H9 (cell line): ENCODE results near the gene CAPN5. TPM values are rescaled to one million over a fixed set of nuclear protein-coding genes. Genes with fewer than 3 reads are reported as not detected.

Experiments used
- DNase-seq: peaks from one replicate; pipeline ENCODE4 v3.0.0-alpha.2; 2017
- H2AFZ ChIP-seq: one replicate; pipeline ENCODE4 v1.6.1; 2013; ENCODE audit warnings: mild to moderate bottlenecking, low read length, control low read depth, moderate library complexity
- H2AK5ac ChIP-seq: 2 replicates; pipeline ENCODE4 v1.6.1; 2013; ENCODE audit warnings: low read length, control low read depth, mixed read lengths; ENCODE audit not compliant: insufficient read length
- H2BK120ac ChIP-seq: one replicate; pipeline ENCODE4 v1.6.1; 2013; ENCODE audit warnings: low read depth, mild to moderate bottlenecking, low read length, control low read depth, inconsistent platforms; ENCODE audit not compliant: poor library complexity, severe bottlenecking
- H2BK12ac ChIP-seq: 2 replicates; pipeline ENCODE4 v1.6.1; 2013; ENCODE audit warnings: low read length, control low read depth, mixed read lengths, low read depth; ENCODE audit not compliant: insufficient read length
- H2BK15ac ChIP-seq: 2 replicates; pipeline ENCODE4 v1.6.1; 2013; ENCODE audit warnings: low read depth, low read length, control low read depth
- H2BK20ac ChIP-seq: one replicate; pipeline ENCODE4 v1.6.1; 2013; ENCODE audit warnings: low read depth, mild to moderate bottlenecking, low read length, control low read depth, inconsistent platforms; ENCODE audit not compliant: poor library complexity, severe bottlenecking
- H2BK5ac ChIP-seq: 2 replicates; pipeline ENCODE4 v1.6.1; 2013; ENCODE audit warnings: low read length, control low read depth, mixed read lengths; ENCODE audit not compliant: insufficient read length
- H3K14ac ChIP-seq: 2 replicates; pipeline ENCODE4 v1.6.1; 2013; ENCODE audit warnings: low read length, control low read depth; ENCODE audit not compliant: insufficient read depth
- H3K18ac ChIP-seq: 2 replicates; pipeline ENCODE4 v1.6.1; 2013; ENCODE audit warnings: low read depth, mild to moderate bottlenecking, mixed read lengths, low read length, control low read depth; ENCODE audit not compliant: insufficient read length
- H3K23ac ChIP-seq: 2 replicates; pipeline ENCODE4 v1.6.1; 2013; ENCODE audit warnings: low read length, control low read depth, mixed read lengths, low read depth; ENCODE audit not compliant: insufficient read length
- H3K23me2 ChIP-seq: 2 replicates; pipeline ENCODE4 v1.6.1; 2013; ENCODE audit warnings: low read depth, mild to moderate bottlenecking, mixed read lengths, low read length, control low read depth; ENCODE audit not compliant: insufficient read length, poor library complexity, severe bottlenecking
- H3K27ac ChIP-seq: 2 replicates; pipeline ENCODE4 v1.5.1; 2013; ENCODE audit warnings: low read length, control low read depth, mixed read lengths, low read depth; ENCODE audit not compliant: insufficient read length
- H3K27me3 ChIP-seq: 2 replicates; pipeline ENCODE4 v1.6.1; 2013; ENCODE audit warnings: low read length, control low read depth, inconsistent platforms; ENCODE audit not compliant: insufficient read depth
- H3K4ac ChIP-seq: 2 replicates; pipeline ENCODE4 v1.6.1; 2013; ENCODE audit warnings: low read depth, mild to moderate bottlenecking, control low read depth, inconsistent platforms, low read length, moderate library complexity
- H3K4me1 ChIP-seq: 2 replicates; pipeline ENCODE4 v1.6.1; 2013; ENCODE audit warnings: low read length, control low read depth, inconsistent platforms; ENCODE audit not compliant: insufficient read depth
- H3K4me2 ChIP-seq: 2 replicates; pipeline ENCODE4 v1.6.1; 2013; ENCODE audit warnings: low read length, control low read depth, mixed read lengths; ENCODE audit not compliant: insufficient read length, insufficient read depth
- H3K56ac ChIP-seq: 2 replicates; pipeline ENCODE4 v1.6.1; 2013; ENCODE audit warnings: low read depth, mild to moderate bottlenecking, mixed read lengths, low read length, control low read depth; ENCODE audit not compliant: insufficient read length
- H3K79me1 ChIP-seq: 2 replicates; pipeline ENCODE4 v1.6.1; 2013; ENCODE audit warnings: low read depth, mild to moderate bottlenecking, moderate library complexity, low read length, control low read depth, inconsistent platforms; ENCODE audit not compliant: insufficient read depth, poor library complexity, severe bottlenecking
- H3K79me2 ChIP-seq: 2 replicates; pipeline ENCODE4 v1.6.1; 2013; ENCODE audit warnings: low read length, control low read depth, inconsistent platforms; ENCODE audit not compliant: insufficient read depth
- H3K9ac ChIP-seq: 2 replicates; pipeline ENCODE4 v1.6.1; 2013; ENCODE audit warnings: low read length, control low read depth, mixed read lengths; ENCODE audit not compliant: insufficient read length; ENCODE audit errors: extremely low read depth
- H3K9me3 ChIP-seq: one replicate; pipeline ENCODE4 v1.6.1; 2013; ENCODE audit warnings: low read depth, low read length, inconsistent platforms; ENCODE audit not compliant: control insufficient read depth
- H3T11ph ChIP-seq: one replicate; pipeline ENCODE4 v1.6.1; 2013; ENCODE audit warnings: mild to moderate bottlenecking, low read length, control low read depth, inconsistent platforms
- H4K20me1 ChIP-seq: one replicate; pipeline ENCODE4 v1.6.1; 2013; ENCODE audit not compliant: control insufficient read depth, insufficient read length, insufficient read depth
- H4K5ac ChIP-seq: 2 replicates; pipeline ENCODE4 v1.6.1; 2013; ENCODE audit warnings: low read depth, mild to moderate bottlenecking, mixed read lengths, low read length, control low read depth; ENCODE audit not compliant: insufficient read length
- H4K8ac ChIP-seq: replicated peaks from 2 replicates; pipeline ENCODE4 v1.6.1; 2013; ENCODE audit warnings: low read length, control low read depth, mixed read lengths, low read depth; ENCODE audit not compliant: insufficient read length
- H4K91ac ChIP-seq: 2 replicates; pipeline ENCODE4 v1.6.1; 2013; ENCODE audit warnings: low read depth, mild to moderate bottlenecking, moderate library complexity, mixed read lengths, low read length, control low read depth; ENCODE audit not compliant: insufficient read length
- H3K27ac Mint-ChIP-seq, 3 experiments: 2 replicates in 2 of 3; 3 replicates in 1 of 3; pipeline ENCODE4 v1.8.0; 2020 to 2021; ENCODE audit warnings: mixed read lengths in 3 of 3, mild to moderate bottlenecking in 1 of 3, moderate library complexity in 1 of 3
- H3K27me3 Mint-ChIP-seq: 2 replicates; pipeline ENCODE4 v1.8.0; 2021; ENCODE audit warnings: low read depth, mild to moderate bottlenecking, moderate library complexity, mixed read lengths
- H3K36me3 Mint-ChIP-seq, 3 experiments: 2 replicates in 2 of 3; 3 replicates in 1 of 3; pipeline ENCODE4 v1.8.0; 2020 to 2021; ENCODE audit warnings: low read depth in 3 of 3, mixed read lengths in 3 of 3; ENCODE audit not compliant: insufficient read depth in 1 of 3
- H3K4me1 Mint-ChIP-seq, 2 experiments: 2 replicates each; pipeline ENCODE4 v1.8.0; 2020; ENCODE audit warnings: mixed read lengths in 2 of 2
- H3K4me3 Mint-ChIP-seq, 2 experiments: 2 replicates in 1 of 2; 3 replicates in 1 of 2; pipeline ENCODE4 v1.8.0; 2020 to 2021; ENCODE audit warnings: mild to moderate bottlenecking in 2 of 2, mixed read lengths in 2 of 2, moderate library complexity in 1 of 2
- H3K9me3 Mint-ChIP-seq, 2 experiments: 2 replicates in 1 of 2; 3 replicates in 1 of 2; pipeline ENCODE4 v1.8.0; 2020; ENCODE audit warnings: mild to moderate bottlenecking in 2 of 2, mixed read lengths in 2 of 2, moderate library complexity in 1 of 2
- CTCF ChIP-seq: fragments of 200-600 bp; sonication (generic); conservative IDR thresholded peaks from 3 replicates; pipeline ENCODE4 v1.8.0; 2021; ENCODE audit warnings: antibody characterized with exemption, mild to moderate bottlenecking
- WGBS: extraction: QIAGEN DNeasy Blood & Tissue Kit; methylation state at CpG from one replicate; pipeline ENCODE4 v1.1.7; 2013; ENCODE audit warnings: missing lambda C conversion rate, low lambda C conversion rate, mixed read lengths; ENCODE audit not compliant: insufficient read length; ENCODE audit errors: extremely low coverage; 5-methylcytosine and 5-hydroxymethylcytosine counted together
- total RNA-seq: library from RNA; stranded (reverse); gene quantifications from 2 replicates; pipeline ENCODE4 v1.2.1, GENCODE V29; 2021

The CAPN5 gene
- total RNA-seq, 1 experiment from 2014 or later, result 16.7 TPM

GRCh38 chr11:77079666-77080065 is 12.9 kb downstream of the CAPN5 start:
- Histone ChIP-seq H4K5ac (no peak overlapping the region), H2AK5ac (no peak overlapping the region), H2BK120ac (no peak overlapping the region), H2BK12ac (no peak overlapping the region), H2BK20ac (no peak overlapping the region), H4K8ac (no peak overlapping the region), H3K4me2 (no peak overlapping the region), H3K9me3 (no peaks in the 10 kb centered on the region), H3K14ac (no peak overlapping the region), H4K20me1 (no peaks in the 10 kb centered on the region), H3K27ac (no peak overlapping the region), H2BK5ac (no peak overlapping the region), H3K56ac (no peak overlapping the region), H3K79me1 (no peaks in the 10 kb centered on the region), H2AFZ (no peak overlapping the region), H3K27me3 (no peaks in the 10 kb centered on the region), H3K79me2 (no peaks in the 10 kb centered on the region), H3K23ac (no peak overlapping the region), H3K9ac (no peak overlapping the region), H3T11ph (no peak overlapping the region), H3K18ac (no peak overlapping the region), H3K4ac (no peak overlapping the region), H3K23me2 (no peaks in the 10 kb centered on the region), H4K91ac (no peak overlapping the region), H2BK15ac (no peak overlapping the region), H3K4me1 (no peaks in the 10 kb centered on the region)
- Mint-ChIP-seq H3K36me3 (peaks cover 0 to 3% (median 0%) of the 10 kb centered on the region in 3 experiments; a peak in 5 of 7 replicates), H3K9me3 (peaks cover 10 to 11% of the 10 kb centered on the region in 2 experiments; a peak in 4 of 5 replicates), H3K27me3 (no peaks in the 10 kb centered on the region), H3K4me1 (peaks cover 6 to 8% of the 10 kb centered on the region in 2 experiments), H3K4me3 (no peak overlapping the region), H3K27ac (no peak overlapping the region)
- no peak for DNase-seq
- TF ChIP-seq CTCF, result no peak
- WGBS, result no CpG with 5 or more reads among the region's 2 CpGs
